ENCODE data around the gene LTBP1. TPM values are rescaled to one million over a fixed set of nuclear protein-coding genes. Genes with fewer than 3 reads are reported as not detected.

Gene LTBP1
- polyA plus RNA-seq, 1 donor (not counting 4 experiments of a cell fraction or from before 2014, with no cell fraction given), result 9.2 TPM

DNA sequence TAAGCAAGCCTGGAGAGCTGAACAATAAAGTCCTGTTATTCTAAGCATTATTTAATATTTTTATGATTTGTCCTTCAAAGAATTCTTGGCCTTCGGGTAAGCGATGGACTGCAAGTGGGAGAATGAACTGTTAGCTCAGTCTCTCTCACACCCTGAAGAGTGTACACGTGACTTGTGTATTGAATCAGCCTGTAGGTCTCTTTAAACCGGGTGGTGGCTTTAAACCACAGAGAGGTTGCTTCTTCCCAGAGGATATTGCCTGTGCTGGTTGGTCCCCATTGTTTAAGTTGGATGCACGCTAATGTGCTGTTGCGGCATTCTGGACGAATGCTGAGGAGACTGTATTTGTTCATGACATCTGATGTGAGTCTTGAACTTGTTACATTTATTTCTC is 183.3 kb downstream of the LTBP1 start:
- Histone ChIP-seq H3K27me3 (ENCODE audit: control insufficient read depth, extremely low read depth, insufficient read depth, low read length) (no peaks in the 10 kb centered on the region), H3K9ac (ENCODE audit: control insufficient read depth, extremely low read depth, insufficient read depth, low read length) (no peak overlapping the region), H3K4me1 (ENCODE audit: control insufficient read depth, extremely low read depth, insufficient read depth, low read length) (peaks cover 43% of the 10 kb centered on the region), H2AFZ (ENCODE audit: control insufficient read depth, low read length) (no peak overlapping the region), H3K9me1 (ENCODE audit: control insufficient read depth, extremely low read depth, insufficient read depth, low read length) (no peaks in the 10 kb centered on the region), H3K27ac (ENCODE audit: control insufficient read depth, insufficient read depth, low read length) (no peak overlapping the region), H4K20me1 (ENCODE audit: control insufficient read depth, extremely low read depth, insufficient read depth, low read length) (no peaks in the 10 kb centered on the region), H3K79me2 (ENCODE audit: control insufficient read depth, insufficient read depth, low read length) (no peaks in the 10 kb centered on the region), H3K36me3 (ENCODE audit: control insufficient read depth in 2 of 2, extremely low read depth in 1 of 2, insufficient read depth in 2 of 2, low read length in 2 of 2) (no peaks in the 10 kb centered on the region), H3K4me3 (ENCODE audit: control insufficient read depth in 2 of 3, extremely low read depth in 1 of 3, insufficient read depth in 2 of 3, low read depth in 1 of 3, low read length in 3 of 3) (no peak overlapping the region), H3K9me3 (ENCODE audit: control insufficient read depth, low read depth, low read length) (no peaks in the 10 kb centered on the region), H3K4me2 (ENCODE audit: control insufficient read depth, extremely low read depth, insufficient read depth, low read depth, low read length) (no peak overlapping the region)
- DNase-seq (ENCODE audit: low read depth, low spot score), result no peak
- FAIRE-seq, result no peak
- dilution Hi-C loops (cut with MboI; ENCODE audit: extremely low pct_ligation_motif_present, low sequenced_read_pairs), result no loop called here
- TF ChIP-seq, protein P1, sequence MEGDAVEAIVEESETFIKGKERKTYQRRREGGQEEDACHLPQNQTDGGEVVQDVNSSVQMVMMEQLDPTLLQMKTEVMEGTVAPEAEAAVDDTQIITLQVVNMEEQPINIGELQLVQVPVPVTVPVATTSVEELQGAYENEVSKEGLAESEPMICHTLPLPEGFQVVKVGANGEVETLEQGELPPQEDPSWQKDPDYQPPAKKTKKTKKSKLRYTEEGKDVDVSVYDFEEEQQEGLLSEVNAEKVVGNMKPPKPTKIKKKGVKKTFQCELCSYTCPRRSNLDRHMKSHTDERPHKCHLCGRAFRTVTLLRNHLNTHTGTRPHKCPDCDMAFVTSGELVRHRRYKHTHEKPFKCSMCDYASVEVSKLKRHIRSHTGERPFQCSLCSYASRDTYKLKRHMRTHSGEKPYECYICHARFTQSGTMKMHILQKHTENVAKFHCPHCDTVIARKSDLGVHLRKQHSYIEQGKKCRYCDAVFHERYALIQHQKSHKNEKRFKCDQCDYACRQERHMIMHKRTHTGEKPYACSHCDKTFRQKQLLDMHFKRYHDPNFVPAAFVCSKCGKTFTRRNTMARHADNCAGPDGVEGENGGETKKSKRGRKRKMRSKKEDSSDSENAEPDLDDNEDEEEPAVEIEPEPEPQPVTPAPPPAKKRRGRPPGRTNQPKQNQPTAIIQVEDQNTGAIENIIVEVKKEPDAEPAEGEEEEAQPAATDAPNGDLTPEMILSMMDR (optimal IDR thresholded peaks at IDR 0.05 in 1 of 3, IDR thresholded peaks at IDR 0.05 in 1 of 3, conservative IDR thresholded peaks at IDR 0.05 in 1 of 3; ENCODE audit: extremely low read depth in 1 of 3, insufficient read depth in 2 of 3, low read length in 3 of 3), result no peak
- TF ChIP-seq EZH2 (IDR thresholded peaks at IDR 0.05; ENCODE audit: low read length), result no peak

GRCh38 chr2:33130544-33130943 is 183.8 kb downstream of the LTBP1 start:
- DNase-seq (ENCODE audit: low read depth, low spot score), result no peak
- FAIRE-seq, result no peak
- no peaks in the 10 kb centered on the region for H3K27me3 ChIP-seq (ENCODE audit: control insufficient read depth, extremely low read depth, insufficient read depth, low read length)
- H3K4me1 ChIP-seq (ENCODE audit: control insufficient read depth, extremely low read depth, insufficient read depth, low read length), result peaks cover 43% of the 10 kb centered on the region
- dilution Hi-C loops (cut with MboI; ENCODE audit: extremely low pct_ligation_motif_present, low sequenced_read_pairs), result no loop called here
- H3K36me3 ChIP-seq (ENCODE audit: control insufficient read depth in 2 of 2, extremely low read depth in 1 of 2, insufficient read depth in 2 of 2, low read length in 2 of 2), result no peaks in the 10 kb centered on the region
- H3K4me2 ChIP-seq (ENCODE audit: control insufficient read depth, extremely low read depth, insufficient read depth, low read depth, low read length), result no peak overlapping the region
- no peaks in the 10 kb centered on the region for H3K9me1 ChIP-seq (ENCODE audit: control insufficient read depth, extremely low read depth, insufficient read depth, low read length)
- no peak overlapping the region for H2AFZ ChIP-seq (ENCODE audit: control insufficient read depth, low read length)
- no peak overlapping the region for H3K9ac ChIP-seq (ENCODE audit: control insufficient read depth, extremely low read depth, insufficient read depth, low read length)
- H4K20me1 ChIP-seq (ENCODE audit: control insufficient read depth, extremely low read depth, insufficient read depth, low read length), result no peaks in the 10 kb centered on the region
- H3K79me2 ChIP-seq (ENCODE audit: control insufficient read depth, insufficient read depth, low read length), result no peaks in the 10 kb centered on the region
- no peak overlapping the region for H3K27ac ChIP-seq (ENCODE audit: control insufficient read depth, insufficient read depth, low read length)
- TF ChIP-seq EZH2 (IDR thresholded peaks at IDR 0.05; ENCODE audit: low read length), result no peak
- TF ChIP-seq, protein P1 (optimal IDR thresholded peaks at IDR 0.05 in 1 of 3, IDR thresholded peaks at IDR 0.05 in 1 of 3, conservative IDR thresholded peaks at IDR 0.05 in 1 of 3; ENCODE audit: extremely low read depth in 1 of 3, insufficient read depth in 2 of 3, low read length in 3 of 3), result no peak
- no peaks in the 10 kb centered on the region for H3K9me3 ChIP-seq (ENCODE audit: control insufficient read depth, low read depth, low read length)
- no peak overlapping the region for H3K4me3 ChIP-seq (ENCODE audit: control insufficient read depth in 2 of 3, extremely low read depth in 1 of 3, insufficient read depth in 2 of 3, low read depth in 1 of 3, low read length in 3 of 3)

All from keratinocyte (primary cell).